SK-N-SH (cell line): ENCODE data around the gene SLC25A25. TPM values are rescaled to one million over a fixed set of nuclear protein-coding genes. Genes with fewer than 3 reads are reported as not detected.

Experiments used
- CTCF ChIA-PET: fragments of 300-600, 350-600 bp; formaldehyde crosslinking; extraction: SDS; loops from one replicate; lab custom pipeline; 2021; lab: Yijun Ruan, JAX
- POLR2A ChIA-PET: fragments of 350-600 bp; sonication (Branson Sonifier 250); formaldehyde crosslinking; extraction: SDS; loops from one replicate; lab custom pipeline; 2020; ENCODE audit warnings: antibody characterized with exemption, inconsistent platforms; lab: Yijun Ruan, JAX
- DNase-seq: peaks from one replicate; pipeline ENCODE4 v3.0.0; 2012
- H2AFZ ChIP-seq: fragments of 200-600 bp; sonication (generic); 2 replicates; pipeline ENCODE4 v1.8.1; 2016; ENCODE audit warnings: antibody characterized with exemption, mild to moderate bottlenecking, low read depth
- H3F3A ChIP-seq: fragments of 200-600 bp; sonication (generic); replicated peaks from 2 replicates; pipeline ENCODE3; 2016; ENCODE audit warnings: antibody characterized with exemption, mild to moderate bottlenecking; ENCODE audit not compliant: insufficient read depth
- H3K27ac ChIP-seq, 2 experiments: fragments of 200-500 bp in 1 of 2; fragments of 200-600 bp in 1 of 2; sonication (Bioruptor generic) in 1 of 2; sonication (generic), shearing (Covaris generic) in 1 of 2; 2 replicates each; pipeline versions ENCODE4 v1.5.1 to v1.6.1; 2014 to 2016; ENCODE audit warnings: low read depth in 2 of 2, inconsistent platforms in 1 of 2, low read length in 1 of 2, mild to moderate bottlenecking in 1 of 2, mixed read lengths in 1 of 2
- H3K27me3 ChIP-seq: fragments of 200-600 bp; sonication (generic), shearing (Covaris generic); 2 replicates; pipeline ENCODE4 v1.6.1; 2016; ENCODE audit warnings: mixed run types; ENCODE audit not compliant: insufficient read depth
- H3K36me3 ChIP-seq, 2 experiments: fragments of 200-500 bp in 1 of 2; fragments of 200-600 bp in 1 of 2; sonication (Bioruptor generic) in 1 of 2; sonication (generic) in 1 of 2; replicated peaks in 1 of 2; 2 replicates each; pipeline versions ENCODE3 to v1.5.1; 2014 to 2016; ENCODE audit warnings: low read length in 1 of 2, mild to moderate bottlenecking in 1 of 2; ENCODE audit not compliant: insufficient read depth in 2 of 2, control insufficient read depth in 1 of 2
- H3K4me1 ChIP-seq, 2 experiments: fragments of 200-500 bp in 1 of 2; fragments of 200-600 bp in 1 of 2; sonication (Bioruptor generic) in 1 of 2; sonication (generic), shearing (Covaris generic) in 1 of 2; 2 replicates each; pipeline versions ENCODE4 v1.5.1 to v1.6.1; 2014 to 2016; ENCODE audit warnings: low read depth in 1 of 2, low read length in 1 of 2, mixed run types in 1 of 2; ENCODE audit not compliant: insufficient read depth in 2 of 2, control insufficient read depth in 1 of 2
- H3K4me2 ChIP-seq: fragments of 200-600 bp; sonication (generic), shearing (Covaris generic); 2 replicates; pipeline ENCODE4 v1.6.1; 2017; ENCODE audit warnings: mixed run types
- H3K4me3 ChIP-seq, 2 experiments: fragments of 200-500 bp in 1 of 2; fragments of 200-600 bp in 1 of 2; sonication (Bioruptor generic) in 1 of 2; sonication (generic), shearing (Covaris generic) in 1 of 2; 2 replicates each; pipeline versions ENCODE4 v1.5.1 to v1.8.1; 2014 to 2016; ENCODE audit warnings: low read depth in 2 of 2, inconsistent platforms in 1 of 2, low read length in 1 of 2, mild to moderate bottlenecking in 1 of 2, mixed read lengths in 1 of 2, moderate library complexity in 1 of 2
- H3K79me2 ChIP-seq: fragments of 200-600 bp; sonication (generic); 2 replicates; pipeline ENCODE4 v1.8.1; 2017; ENCODE audit warnings: mild to moderate bottlenecking; ENCODE audit not compliant: insufficient read depth
- H3K9ac ChIP-seq: fragments of 200-600 bp; sonication (generic); 2 replicates; pipeline ENCODE4 v1.6.1; 2017; ENCODE audit warnings: mixed run types
- H3K9me2 ChIP-seq: fragments of 200-600 bp; sonication (generic); 2 replicates; pipeline ENCODE4 v1.6.1; 2017; ENCODE audit warnings: mixed run types
- H3K9me3 ChIP-seq: fragments of 200-600 bp; sonication (generic); 2 replicates; pipeline ENCODE4 v1.6.1; 2017; ENCODE audit warnings: mixed run types, mild to moderate bottlenecking, moderate library complexity
- H4K20me1 ChIP-seq: fragments of 200-600 bp; sonication (generic); 2 replicates; pipeline ENCODE4 v1.6.1; 2017; ENCODE audit warnings: mild to moderate bottlenecking, mixed run types; ENCODE audit not compliant: insufficient read depth
- CHD2 ChIP-seq: fragments of 150-350 bp; IDR thresholded peaks from 2 replicates; pipeline ENCODE4 v1.6.1; 2018; ENCODE audit warnings: low read length; ENCODE audit not compliant: partially characterized antibody
- ELF1 ChIP-seq: IDR thresholded peaks from 2 replicates; pipeline ENCODE4 v1.4.0; 2012
- FOSL2 ChIP-seq: IDR thresholded peaks from 2 replicates; pipeline ENCODE4 v1.4.0; 2012; ENCODE audit warnings: low read depth, mild to moderate bottlenecking, moderate library complexity, borderline replicate concordance
- FOXJ3 ChIP-seq: sonication (generic); formaldehyde crosslinking; IDR thresholded peaks from 2 replicates; pipeline ENCODE4 v1.5.1; 2020; ENCODE audit warnings: mild to moderate bottlenecking, missing genetic modification reagents
- FOXM1 ChIP-seq: IDR thresholded peaks from 2 replicates; pipeline ENCODE4 v1.4.0; 2012; ENCODE audit warnings: low read depth, mild to moderate bottlenecking
- IRF3 ChIP-seq: fragments of 150-350 bp; IDR thresholded peaks from 2 replicates; pipeline ENCODE4 v1.6.1; 2016; ENCODE audit warnings: mild to moderate bottlenecking, low read depth, low read length
- JUND ChIP-seq: IDR thresholded peaks from 2 replicates; pipeline ENCODE4 v1.4.0; 2012
- MXI1 ChIP-seq: IDR thresholded peaks from 2 replicates; pipeline ENCODE4 v1.6.1; 2012; ENCODE audit warnings: mild to moderate bottlenecking, low read depth, low read length, improper control_type of control experiment
- POLR2AphosphoS5 ChIP-seq: IDR thresholded peaks from 2 replicates; pipeline ENCODE4 v1.6.1; 2012; ENCODE audit warnings: low read depth, low read length
- RFX5 ChIP-seq: IDR thresholded peaks from 2 replicates; pipeline ENCODE4 v1.6.1; 2012; ENCODE audit warnings: mild to moderate bottlenecking, improper control_type of control experiment, low read length
- SIN3A ChIP-seq: IDR thresholded peaks from 2 replicates; pipeline ENCODE4 v1.6.1; 2012; ENCODE audit warnings: low read depth, mild to moderate bottlenecking, low read length, moderate library complexity, borderline replicate concordance
- TAF1 ChIP-seq: IDR thresholded peaks from 2 replicates; pipeline ENCODE4 v1.6.1; 2012; ENCODE audit warnings: low read depth, mild to moderate bottlenecking, low read length, moderate library complexity, borderline replicate concordance
- USF2 ChIP-seq: fragments of 150-350 bp; IDR thresholded peaks from 2 replicates; pipeline ENCODE4 v1.6.1; 2017; ENCODE audit warnings: antibody characterized with exemption, low read length, low read depth, borderline replicate concordance
- YY1 ChIP-seq: IDR thresholded peaks from 2 replicates; pipeline ENCODE4 v1.4.0; 2012; ENCODE audit warnings: low read depth, mild to moderate bottlenecking
- WGBS: methylation state at CpG from one replicate; pipeline ENCODE4 v1.1.6; 2017; ENCODE audit warnings: low lambda C conversion rate; 5-methylcytosine and 5-hydroxymethylcytosine counted together
- polyA plus RNA-seq, 3 experiments: library from polyadenylated mRNA; depleted of rRNA; stranded (reverse); fragments of >200 nt; gene quantifications; 2 replicates each; pipeline ENCODE4 v1.2.3, GENCODE V29; 2012
- TF ChIP-seq, protein P1 (sequence below): IDR thresholded peaks from 2 replicates; pipeline ENCODE4 v1.4.0; 2012; ENCODE audit warnings: low read depth
- TF ChIP-seq, protein P2 (sequence below): IDR thresholded peaks from 2 replicates; pipeline ENCODE4 v1.4.0; 2012; ENCODE audit warnings: low read depth, borderline replicate concordance
- TF ChIP-seq, protein P3 (sequence below): IDR thresholded peaks from 2 replicates; pipeline ENCODE4; 2012

SLC25A25 gene
- polyA plus RNA-seq, 1 of the 3 experiments (the other 2 are of a cell fraction) = 12.1 TPM

DNA sequence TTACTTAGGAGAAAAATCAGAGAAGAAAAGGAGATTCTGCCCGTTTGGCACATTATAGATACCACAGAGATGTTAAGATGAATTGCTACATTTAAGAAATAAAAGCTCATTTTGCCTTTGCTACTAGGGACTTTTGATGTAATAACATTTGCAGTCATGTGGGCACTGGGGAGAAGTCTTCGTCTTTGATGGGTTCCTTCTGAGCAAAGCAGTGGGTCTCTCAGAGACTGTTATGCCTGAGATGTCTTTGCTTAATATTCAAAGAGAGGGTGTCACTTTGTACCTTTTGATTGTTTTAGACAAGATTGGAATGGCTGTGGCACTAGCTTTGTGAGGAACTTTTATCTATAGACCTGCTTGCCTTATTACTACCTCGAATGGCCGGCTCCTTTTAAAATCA is 25.0 kb downstream of the SLC25A25 start (continued):
- TF ChIP-seq MXI1 (no peak), IRF3 (no peak)
- TF ChIP-seq, all 33 proteins: peak for 0

GRCh38 chr9:128094166-128094949 is 26.3 kb downstream of the SLC25A25 start:
- Histone ChIP-seq H3K4me1 (peaks cover 57 to 60% of the 10 kb centered on the region in 2 experiments), H3K9ac (peak overlapping the region; percentile 67), H3K9me3 (no peaks in the 10 kb centered on the region), H3K9me2 (no peaks in the 10 kb centered on the region), H3K4me3 (peak overlapping the region; percentile 28 to 49), H3K4me2 (peak overlapping the region; percentile 92), H3K36me3 (peaks cover 0 to 2% of the 10 kb centered on the region in 2 experiments), H2AFZ (peak overlapping the region; percentile 68; the same call in 1 of the 2 replicates), H3K79me2 (peaks cover 88% of the 10 kb centered on the region), H4K20me1 (no peaks in the 10 kb centered on the region), H3K27ac (peak overlapping the region; percentile 77 to 96), H3K27me3 (no peaks in the 10 kb centered on the region), H3F3A (peaks cover 29% of the 10 kb centered on the region)
- DNase-seq = peak; percentile 88
- ChIA-PET POLR2A (interaction anchor here (1.2 to 1.7 kb wide), 3 partner anchors 13 to 34 kb away, joined by 3 to 5 read pairs (median 4); partner anchors contain the start of genes NAIF1 and SLC25A25), CTCF (interaction anchor here (0.8 to 18.8 kb wide), 10 partner anchors 9 to 150 kb away, joined by 3 to 246 read pairs (median 3); no protein-coding TSS in a partner anchor)
- WGBS = 22% methylated on average over 6 of the region's 8 CpGs
- TF ChIP-seq FOXJ3 (CRISPR knock-in tag) (no peak), POLR2AphosphoS5 (peak; percentile 19; the same call in 1 of the 2 replicates), USF2 (no peak), TAF1 (peak; percentile 9; the same call in 1 of the 2 replicates), RFX5 (peak; percentile 91), FOSL2 (peak; percentile 69; the same call in 1 of the 2 replicates), FOXM1 (peak; percentile 51; the same call in 1 of the 2 replicates), ELF1 (no peak), SIN3A (peak; percentile 56; the same call in 1 of the 2 replicates), CHD2 (no peak), YY1 (peak; percentile 39; the same call in 1 of the 2 replicates), MXI1 (peak; percentile 81), JUND (peak; percentile 26; the same call in 1 of the 2 replicates)
- TF ChIP-seq, protein P1, sequence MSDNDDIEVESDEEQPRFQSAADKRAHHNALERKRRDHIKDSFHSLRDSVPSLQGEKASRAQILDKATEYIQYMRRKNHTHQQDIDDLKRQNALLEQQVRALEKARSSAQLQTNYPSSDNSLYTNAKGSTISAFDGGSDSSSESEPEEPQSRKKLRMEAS = no peak
- TF ChIP-seq, protein P2, sequence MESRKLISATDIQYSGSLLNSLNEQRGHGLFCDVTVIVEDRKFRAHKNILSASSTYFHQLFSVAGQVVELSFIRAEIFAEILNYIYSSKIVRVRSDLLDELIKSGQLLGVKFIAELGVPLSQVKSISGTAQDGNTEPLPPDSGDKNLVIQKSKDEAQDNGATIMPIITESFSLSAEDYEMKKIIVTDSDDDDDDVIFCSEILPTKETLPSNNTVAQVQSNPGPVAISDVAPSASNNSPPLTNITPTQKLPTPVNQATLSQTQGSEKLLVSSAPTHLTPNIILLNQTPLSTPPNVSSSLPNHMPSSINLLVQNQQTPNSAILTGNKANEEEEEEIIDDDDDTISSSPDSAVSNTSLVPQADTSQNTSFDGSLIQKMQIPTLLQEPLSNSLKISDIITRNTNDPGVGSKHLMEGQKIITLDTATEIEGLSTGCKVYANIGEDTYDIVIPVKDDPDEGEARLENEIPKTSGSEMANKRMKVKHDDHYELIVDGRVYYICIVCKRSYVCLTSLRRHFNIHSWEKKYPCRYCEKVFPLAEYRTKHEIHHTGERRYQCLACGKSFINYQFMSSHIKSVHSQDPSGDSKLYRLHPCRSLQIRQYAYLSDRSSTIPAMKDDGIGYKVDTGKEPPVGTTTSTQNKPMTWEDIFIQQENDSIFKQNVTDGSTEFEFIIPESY = no peak
- TF ChIP-seq, protein P3, sequence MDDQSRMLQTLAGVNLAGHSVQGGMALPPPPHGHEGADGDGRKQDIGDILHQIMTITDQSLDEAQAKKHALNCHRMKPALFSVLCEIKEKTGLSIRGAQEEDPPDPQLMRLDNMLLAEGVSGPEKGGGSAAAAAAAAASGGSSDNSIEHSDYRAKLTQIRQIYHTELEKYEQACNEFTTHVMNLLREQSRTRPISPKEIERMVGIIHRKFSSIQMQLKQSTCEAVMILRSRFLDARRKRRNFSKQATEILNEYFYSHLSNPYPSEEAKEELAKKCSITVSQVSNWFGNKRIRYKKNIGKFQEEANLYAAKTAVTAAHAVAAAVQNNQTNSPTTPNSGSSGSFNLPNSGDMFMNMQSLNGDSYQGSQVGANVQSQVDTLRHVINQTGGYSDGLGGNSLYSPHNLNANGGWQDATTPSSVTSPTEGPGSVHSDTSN = peak; percentile 35; the same call in 1 of the 2 replicates
